Left hindlimb (tissue), 1 donor: Measurements from ENCODE around the gene RAP1A.

Experiments
- DNase-seq: peaks from one replicate; pipeline ENCODE4 v3.0.0-alpha.2; 2018

Gene RAP1A

DNA sequence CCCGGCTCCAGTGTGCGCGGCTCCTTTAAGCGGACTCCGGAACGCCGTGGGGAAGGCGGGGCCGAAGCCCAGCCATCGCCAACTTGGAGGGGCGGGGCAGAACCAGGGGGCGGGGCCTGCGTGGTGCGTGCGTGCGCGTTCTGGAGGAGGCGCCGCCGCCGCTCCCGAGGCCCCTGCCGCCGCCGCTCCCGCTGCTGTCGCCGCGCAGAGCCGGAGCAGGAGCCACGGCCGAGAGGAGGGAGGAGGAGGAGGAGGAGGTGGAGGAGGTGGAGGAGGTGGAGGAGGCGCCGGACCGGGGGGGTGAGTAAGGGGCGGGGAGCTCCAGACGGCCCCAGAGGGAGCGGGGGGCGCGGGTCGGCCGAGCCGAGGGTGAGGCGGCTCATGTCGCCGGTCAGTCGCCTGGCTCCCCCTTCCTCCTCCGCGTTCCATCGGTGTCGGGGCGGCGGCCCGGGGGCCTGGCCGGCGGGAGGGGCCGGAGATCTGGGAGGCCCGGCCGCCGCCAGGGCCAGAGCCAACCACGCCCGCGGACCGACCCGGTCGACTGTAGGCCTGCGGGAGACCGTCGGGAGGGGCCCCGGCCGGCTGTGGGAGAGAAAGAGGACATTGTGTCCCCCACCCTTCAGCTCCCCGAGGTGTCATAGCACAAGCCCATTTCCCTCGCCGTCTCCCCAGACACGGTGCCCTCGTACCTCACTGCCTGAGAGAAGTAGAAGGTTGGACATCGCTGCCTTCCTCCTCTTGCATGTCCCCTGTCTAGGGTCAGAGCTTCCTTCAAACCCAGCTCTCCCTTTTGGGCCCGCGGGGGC lies at the start of gene RAP1A:
Gene RAP1A, plus strand, starts transcription at position 155 of the 806 bp plus-strand sequence. CDS start 71,572 bp downstream, outside the sequence.
- DNase-seq = peak; percentile 96

DNA sequence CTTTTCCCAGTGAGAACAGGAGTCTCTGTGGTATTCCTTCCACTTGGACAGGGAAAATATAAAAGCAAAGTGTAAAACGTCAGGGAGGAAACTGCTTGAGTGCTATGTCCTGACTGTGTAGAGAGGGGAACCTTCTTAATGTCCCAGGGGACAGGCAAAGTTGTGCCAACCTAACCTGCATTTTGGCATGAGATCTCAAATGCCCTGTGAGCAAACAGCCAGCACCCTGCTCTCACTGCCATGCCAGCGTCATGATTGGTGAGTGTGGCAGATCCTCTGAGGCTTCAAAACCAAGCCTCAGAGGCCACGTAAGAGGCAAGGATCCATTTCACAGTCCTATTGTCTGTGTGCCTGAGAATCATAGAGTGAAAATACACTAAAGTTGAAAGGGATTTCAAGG lies 49.7 kb upstream of the RAP1A start:
- DNase-seq = no peak

- no peak for DNase-seq
Measured at GRCh38 chr1:111570781-111571181, 48.8 kb upstream of the RAP1A start.

DNA sequence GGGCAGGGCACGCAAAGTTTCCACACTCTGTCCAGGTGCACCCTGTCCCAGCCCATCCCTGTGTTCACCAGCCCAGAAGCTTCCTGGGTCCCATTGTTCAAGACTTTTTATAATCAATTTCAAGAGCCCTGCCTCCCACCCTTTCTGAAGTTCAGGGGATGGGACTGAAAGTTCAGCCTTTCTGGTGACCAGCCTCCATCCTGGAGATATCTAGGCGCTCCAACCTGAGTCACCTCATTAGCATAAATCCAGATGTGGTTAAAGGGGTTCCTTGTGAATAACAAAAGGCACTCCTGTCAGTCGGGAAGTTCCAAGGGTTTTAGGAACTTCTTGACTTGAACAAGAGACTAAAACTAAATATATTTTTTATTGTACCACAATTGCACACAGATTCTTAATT lies 48.4 kb upstream of the RAP1A start:
- no peak for DNase-seq

GRCh38 chr1:111571987-111572386 lies 47.6 kb upstream of the RAP1A start:
- no peak for DNase-seq

DNA sequence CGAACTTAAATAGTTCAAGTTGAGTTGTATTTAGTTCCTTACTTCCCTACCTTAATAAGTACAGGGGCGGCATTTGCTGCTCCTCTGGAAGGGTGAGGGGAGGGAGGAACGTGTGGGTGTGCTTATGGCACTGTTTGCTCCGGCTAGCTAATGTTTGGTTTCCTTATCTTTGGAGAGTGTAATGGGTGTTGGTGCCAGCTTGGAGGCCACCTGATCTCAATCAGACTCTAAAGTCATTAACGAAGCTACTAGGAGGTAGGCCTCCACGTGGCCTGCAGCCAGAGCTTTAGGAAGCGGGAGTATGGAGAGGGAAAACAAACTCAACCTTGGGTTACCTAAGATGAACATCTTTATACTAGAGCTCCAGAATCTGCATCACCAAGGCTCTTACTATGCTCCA lies 43.0 kb upstream of the RAP1A start:
- no peak for DNase-seq

GRCh38 chr1:111577814-111578213 lies 41.8 kb upstream of the RAP1A start:
- DNase-seq = no peak

GRCh38 chr1:111581166-111581565 lies 38.4 kb upstream of the RAP1A start:
- DNase-seq = no peak

DNA sequence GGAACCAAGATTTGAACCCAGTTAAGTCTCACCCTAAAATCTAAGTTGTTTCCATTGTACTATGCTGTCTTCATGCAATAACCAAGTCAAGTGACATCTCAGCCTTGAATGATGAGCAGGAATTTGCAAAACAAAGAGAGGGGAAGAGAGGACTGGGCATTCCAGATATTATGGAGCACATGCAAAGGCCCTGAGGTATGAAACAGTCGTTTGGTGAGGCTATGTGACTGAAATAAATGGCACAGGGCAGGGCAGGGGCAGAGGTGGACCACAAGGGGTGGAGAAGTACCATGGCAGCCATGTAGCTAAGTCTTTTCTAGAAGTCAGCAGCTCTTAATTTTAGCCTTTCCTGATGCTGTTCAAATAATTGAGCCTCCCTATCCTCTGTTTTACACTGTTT lies 37.6 kb upstream of the RAP1A start:
- no peak for DNase-seq

DNA sequence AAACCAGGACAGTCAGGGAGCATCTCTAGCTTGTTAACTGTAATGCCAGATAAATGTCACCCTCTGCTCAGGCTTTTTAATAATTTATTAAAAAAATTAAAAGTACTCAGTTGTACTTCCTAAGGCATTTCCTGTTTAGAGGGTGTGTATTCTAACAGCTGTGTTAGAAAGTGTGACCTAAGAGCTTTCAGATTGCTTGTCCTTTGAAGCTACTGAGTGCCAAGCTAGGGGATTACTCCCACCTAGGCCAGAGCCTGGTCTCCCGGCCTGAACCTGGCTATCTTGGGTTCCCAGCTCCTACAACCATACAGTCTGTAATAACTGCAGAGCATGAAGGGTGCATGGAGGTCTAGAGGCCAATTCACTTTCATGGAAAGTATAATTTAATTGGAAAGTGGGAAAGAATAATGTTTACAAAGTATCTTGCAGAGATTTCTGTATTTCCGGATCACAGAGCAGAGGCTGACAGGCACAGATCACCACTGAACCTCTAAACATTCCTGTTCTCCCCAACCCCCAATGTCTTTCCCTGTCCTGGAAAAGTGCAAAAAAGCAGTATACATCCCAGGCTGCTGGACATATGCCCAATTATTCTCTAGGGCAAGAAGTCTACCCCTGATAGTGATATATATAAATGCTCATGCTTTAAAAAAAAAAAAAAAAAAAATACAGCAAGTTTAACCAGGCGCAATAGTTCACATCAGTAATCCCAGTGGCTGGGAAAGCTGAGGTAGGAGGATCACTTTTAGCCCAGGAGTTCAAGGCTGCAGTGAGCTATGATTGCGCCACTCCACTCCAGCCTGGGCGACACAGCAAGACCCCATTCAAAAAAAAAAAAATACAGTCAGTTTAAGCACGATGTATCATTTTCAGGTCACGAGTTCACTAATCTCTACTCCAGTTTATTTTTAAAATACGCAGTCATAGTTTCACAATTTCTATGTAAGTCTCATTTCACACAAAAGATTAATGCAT lies 36.7 kb upstream of the RAP1A start:
- DNase-seq = no peak

DNA sequence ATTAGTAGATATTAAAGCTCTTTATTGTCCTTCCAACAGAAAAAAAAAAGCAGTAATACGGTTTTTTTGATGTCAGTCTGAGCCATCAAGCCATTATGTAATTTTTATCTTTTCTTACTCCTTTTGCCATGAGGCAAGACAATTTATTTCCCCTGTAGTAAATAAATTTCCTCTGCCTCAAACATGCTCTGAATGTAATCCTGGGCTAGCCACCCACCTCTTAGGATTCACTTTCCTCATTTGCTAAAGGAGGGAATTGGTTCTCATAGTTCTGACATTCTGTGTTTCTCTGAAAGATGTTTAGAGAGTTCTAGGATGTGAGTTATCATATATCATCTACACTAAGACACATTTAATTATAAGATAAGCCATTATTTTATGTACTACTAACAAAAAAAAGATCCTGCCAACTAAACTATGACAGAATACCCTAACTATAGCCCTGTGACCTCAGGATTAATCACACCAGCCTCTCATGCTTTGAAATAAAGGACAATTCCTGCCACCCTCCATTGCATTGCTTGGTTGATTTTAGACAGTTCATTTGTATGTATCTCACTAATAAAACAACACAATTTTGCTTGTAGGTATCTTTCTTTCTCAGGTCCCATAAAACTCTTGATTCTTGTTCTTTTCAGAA lies 34.0 kb upstream of the RAP1A start:
- no peak for DNase-seq

- no peak for DNase-seq
Measured at GRCh38 chr1:111586112-111586511, 33.5 kb upstream of the RAP1A start.

- no peak for DNase-seq
Measured at GRCh38 chr1:111587509-111588174, 31.9 kb upstream of the RAP1A start.

DNA sequence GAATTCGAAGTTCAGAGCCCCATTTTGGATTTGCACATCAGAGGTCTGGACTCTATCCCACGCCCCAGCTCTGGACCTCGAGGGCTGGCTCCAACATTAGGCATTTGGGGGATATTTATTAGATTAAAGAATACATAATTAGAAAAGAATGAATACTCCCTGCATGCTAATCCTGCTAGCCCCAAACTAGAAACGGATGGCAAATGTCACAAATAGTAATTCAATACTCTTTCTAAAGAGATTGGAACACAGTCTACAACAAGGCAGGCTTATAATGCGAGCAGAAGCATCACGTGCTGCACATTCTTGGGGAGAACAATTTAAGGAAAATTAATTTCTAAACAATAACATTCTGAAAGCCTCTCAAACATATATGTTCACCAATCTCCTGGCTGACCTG lies 27.7 kb upstream of the RAP1A start:
- DNase-seq = no peak

- DNase-seq = peak; percentile 82
Measured at GRCh38 chr1:111592389-111593361, 26.9 kb upstream of the RAP1A start.

DNA sequence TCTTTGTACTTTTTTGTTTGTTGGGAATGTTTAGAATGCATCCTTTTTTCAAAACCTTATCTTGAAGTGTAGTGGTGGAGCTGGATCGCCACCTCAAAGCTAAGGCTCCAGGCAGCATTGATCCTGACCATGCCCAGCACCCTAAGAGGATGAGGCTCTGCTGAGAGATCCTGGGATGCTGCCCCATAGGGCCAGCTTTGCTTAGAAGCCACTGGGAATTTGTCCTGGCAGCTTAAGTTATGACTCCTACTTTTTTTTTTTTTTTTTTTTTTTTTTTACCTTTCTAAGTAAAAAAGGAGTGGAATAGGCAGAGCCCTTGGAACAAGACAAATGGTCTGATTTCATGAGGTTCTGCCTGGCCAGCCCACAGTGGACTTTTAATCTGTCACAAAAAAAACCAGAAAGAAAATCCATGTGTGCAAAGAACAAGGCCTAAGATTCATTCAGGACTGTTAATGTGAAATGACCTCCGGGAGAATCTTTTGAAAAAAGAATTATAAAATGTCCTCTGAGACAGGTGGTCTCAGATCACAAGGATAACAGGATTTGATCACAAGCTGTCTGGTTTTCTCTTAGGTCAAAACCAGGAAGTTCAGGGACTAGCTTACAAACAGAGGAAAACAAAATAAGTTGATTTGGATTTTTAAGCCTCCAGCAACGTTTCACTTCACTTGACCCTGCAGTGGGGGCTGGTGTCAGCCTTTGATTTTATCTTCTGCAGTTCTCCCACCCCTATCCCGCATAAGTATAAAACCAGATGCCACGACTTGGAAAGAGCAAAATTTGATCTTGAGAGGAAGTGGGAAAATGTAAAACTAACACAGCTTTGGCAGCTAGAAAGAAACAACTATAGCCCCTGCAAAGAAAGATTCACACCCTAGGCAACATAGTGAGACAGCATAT lies 25.9 kb upstream of the RAP1A start:
- no peak for DNase-seq

DNA sequence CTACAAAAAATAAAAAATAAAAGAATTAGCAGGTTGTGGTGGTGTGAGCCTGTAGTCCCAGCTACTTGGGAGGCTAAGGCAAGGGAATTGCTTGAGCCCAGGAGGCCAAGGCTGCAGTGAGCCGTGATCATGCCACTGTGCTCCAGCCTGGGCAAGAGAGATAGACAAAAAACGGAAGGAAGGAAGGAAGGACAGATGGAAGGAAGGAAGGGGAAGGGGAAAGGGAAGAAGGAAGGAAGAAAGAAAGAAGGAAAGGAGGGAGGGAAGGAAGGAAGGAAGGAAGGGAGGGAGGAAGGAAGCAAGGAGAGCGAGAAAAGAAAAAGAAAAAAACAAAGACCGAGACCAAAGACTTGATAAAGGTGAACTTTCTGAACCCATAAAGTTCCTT lies 25.3 kb upstream of the RAP1A start:
- DNase-seq = no peak

DNA sequence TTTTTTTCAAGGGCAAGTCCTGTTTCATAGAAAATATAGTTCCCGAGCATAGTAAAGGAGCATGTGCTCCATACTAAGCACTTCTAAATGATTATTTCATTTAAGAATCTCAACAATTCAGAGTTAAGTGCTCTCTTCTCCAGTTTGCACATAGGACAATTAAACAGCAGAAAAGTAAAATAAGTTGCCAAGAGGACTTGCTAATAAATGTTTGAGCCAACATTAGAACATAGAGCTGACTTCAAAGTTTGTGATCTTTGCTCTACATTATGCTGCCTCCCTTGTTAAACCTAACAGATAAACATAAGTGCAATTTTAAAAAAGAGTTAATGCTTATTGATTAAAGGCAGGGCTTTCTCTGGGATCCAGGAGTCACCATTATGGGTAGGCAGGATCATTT lies 23.8 kb upstream of the RAP1A start:
- DNase-seq = no peak

- DNase-seq = no peak
Measured at GRCh38 chr1:111596499-111596898, 23.1 kb upstream of the RAP1A start.

GRCh38 chr1:111597426-111597825 lies 22.2 kb upstream of the RAP1A start:
- DNase-seq = no peak
